Nucleus accumbens (tissue), 56 donors: Measurements from ENCODE around the gene TBC1D4.
"Not testable (repeated sequence)": the region's sequence is repeated elsewhere in the genome, so short reads cannot be mapped to it uniquely, and the experiment has no call there.

ENCODE experiments used
- DNase-seq, 56 donors: peaks; one replicate each; lab custom pipeline; 2025; lab: John Stamatoyannopoulos, UW

The TBC1D4 gene

DNA sequence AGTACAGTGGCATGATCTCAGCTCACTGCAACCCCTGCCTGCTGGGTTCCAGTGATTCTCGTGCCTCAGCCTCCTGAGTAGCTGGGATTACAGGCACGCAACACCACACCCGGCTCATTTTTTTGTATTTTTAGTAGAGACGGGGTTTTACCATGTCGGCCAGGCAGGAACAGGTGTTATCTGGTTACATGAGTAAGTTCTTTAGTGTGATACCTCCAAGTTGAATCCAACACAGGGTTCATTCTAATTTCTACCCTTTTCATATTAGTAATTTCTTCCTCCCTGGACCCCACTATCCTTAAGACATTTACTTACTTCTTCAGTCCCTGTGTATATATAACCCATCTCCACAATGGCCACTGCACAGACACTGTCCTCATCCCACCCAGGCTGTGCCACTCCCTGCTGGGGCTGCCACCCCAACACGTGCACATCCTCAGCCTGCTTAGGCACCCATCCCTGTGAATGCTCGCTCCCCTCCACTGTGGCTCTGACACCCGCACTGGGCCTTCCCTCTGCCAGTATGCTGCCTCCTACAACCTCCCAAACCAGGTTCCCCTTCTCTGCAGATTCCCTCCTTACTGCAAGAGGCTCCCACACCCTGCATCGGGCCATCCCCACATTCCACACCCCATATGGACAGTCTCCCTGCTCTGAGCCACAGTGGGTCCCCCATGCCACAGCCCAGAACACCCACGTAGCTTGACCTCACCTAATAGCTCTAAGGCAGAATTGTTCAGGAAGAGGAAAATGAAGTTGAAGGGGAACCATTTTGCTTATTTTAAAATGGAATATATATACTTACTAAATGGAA is 147.1 kb downstream of the TBC1D4 start:
- no peak for DNase-seq

- no peak for DNase-seq
Observed at GRCh38 chr13:75333103-75333502, 148.9 kb downstream of the TBC1D4 start.

DNA sequence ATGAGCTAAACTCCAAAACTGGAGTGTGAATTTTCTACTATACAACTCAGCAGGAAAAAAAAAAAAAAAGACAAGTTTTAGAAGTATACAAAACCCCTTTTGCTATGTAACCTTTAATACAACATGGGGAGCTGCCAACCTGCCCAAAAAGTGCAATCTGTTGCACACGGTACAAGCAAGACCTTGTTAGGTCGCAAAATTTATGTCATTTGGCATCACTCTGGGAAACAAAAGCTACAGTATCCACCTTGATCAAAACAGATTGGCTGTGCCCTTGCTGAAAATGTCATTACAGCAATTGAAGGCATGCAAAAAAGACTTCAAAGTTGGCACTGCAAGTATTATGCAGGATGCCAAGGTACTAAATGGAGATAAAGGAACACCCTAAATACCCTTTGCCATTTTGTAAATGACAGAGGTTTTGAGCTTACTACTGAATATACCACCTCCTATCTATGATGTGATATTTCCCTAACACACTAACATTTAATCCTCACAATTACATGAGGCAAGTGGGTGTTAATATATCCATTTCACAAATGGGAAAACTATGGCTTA is 150.1 kb downstream of the TBC1D4 start:
- no peak for DNase-seq

- no peak for DNase-seq
Observed at GRCh38 chr13:75330770-75331169, 151.2 kb downstream of the TBC1D4 start.

- no peak for DNase-seq
Observed at GRCh38 chr13:75329723-75330122, 152.2 kb downstream of the TBC1D4 start.

DNA sequence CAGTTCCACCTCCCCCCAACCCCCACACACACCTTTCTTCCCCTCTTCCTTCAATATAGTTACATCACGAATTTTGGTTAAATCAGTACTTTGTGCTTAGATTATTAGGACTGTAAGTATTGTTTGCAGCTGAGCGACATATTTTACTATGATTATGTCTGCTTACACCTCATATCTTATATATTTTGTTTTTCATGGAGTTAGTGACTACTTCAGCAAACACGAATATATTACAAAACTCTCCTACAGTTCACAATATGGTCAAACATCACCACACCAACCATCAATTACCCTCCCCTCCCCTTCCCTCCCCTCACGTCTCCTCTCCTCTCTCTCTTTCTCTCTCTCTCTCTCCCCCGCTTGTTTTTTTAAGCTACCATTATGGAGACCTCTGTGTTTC is 152.9 kb downstream of the TBC1D4 start:
- DNase-seq, result no peak

GRCh38 chr13:75327135-75327510 is 154.8 kb downstream of the TBC1D4 start:
- DNase-seq, result no peak

DNA sequence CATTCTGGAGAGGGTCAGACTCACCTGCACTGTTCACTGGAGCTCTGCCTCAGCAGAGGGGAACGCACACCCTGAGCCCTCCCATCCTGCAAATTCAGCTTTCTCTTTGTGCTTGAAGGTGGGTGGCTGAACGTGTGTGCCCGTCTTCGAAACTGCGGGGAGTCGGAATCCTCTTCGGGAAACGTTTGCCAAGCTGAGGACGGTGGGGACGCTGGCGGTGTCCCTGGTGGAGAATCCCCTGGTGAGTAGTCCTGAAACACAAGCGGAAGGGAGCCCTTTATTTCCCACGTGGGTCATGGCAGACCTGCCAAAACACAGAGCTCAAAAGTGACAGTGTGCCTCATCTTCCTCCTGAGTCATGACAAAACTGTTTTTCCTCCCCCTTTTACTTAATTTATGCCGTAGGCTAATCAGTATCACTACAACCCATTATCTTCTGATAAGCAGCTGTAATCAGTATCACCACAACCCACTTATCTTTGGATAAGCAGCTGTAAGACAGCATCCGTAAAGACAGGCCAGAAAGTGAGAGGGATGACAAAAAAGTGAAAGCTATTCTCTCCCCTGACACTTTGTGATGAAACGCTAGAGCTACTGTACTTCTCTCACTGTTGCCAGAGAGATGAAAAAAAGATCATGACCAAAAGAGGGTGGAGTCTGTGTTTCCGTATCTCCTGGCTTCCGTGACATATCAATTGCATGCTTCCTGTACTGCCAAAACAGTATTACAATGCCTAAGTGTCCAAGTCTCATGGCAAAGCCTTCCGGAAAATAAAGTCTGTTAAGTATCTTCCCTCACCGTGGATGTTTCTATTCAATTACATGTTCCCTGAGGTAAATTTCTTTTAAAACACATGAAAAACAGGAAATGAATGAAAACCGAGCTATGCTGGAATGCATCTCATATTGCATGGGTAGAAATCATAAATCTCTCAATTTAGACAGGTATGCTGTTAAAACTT is 155.5 kb downstream of the TBC1D4 start:
- DNase-seq, result peak in 2 of 56 donors; percentile 1 to 6

GRCh38 chr13:75325711-75326110 is 156.3 kb downstream of the TBC1D4 start:
- no peak for DNase-seq

DNA sequence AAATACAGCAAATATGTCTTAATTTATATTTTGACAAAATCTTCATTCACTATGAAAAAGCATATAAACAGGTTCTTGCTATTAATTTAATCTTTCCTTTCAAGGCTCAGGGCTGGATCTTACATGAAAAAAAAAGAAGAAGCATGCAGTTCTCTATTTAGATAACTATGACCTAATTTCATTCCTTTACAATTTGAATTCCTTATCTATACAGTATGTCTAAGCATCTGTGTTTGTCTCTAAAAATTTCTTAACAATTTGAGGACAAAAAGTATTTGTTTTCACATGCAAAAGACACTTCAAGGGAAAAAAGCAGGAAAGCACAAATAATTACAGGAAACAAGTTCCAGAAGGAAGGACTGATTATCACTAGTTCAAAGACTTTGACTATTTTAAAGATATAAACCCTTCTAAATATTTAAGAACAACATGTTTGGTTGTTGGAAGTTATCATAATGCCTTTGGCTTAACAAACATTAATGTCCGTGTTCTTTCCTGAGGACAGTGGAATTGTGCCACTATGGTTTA is 157.5 kb downstream of the TBC1D4 start:
- no peak for DNase-seq

DNA sequence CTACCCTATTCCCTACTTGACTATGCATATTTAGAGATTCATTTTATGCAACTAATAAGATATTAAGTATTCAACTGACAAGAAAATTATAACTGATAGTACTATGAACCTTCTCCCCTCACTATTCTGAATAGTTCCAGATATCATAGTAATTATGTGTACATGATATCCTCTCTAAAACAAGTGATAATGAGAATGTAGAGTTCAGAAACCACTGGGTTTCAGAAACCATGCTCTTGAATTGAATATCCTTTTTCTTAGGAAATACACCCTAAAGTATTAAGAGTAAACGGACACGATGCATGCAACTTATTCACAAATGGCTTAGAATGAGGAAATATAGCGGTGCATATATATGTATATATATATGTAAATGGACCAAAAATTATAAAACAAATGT is 160.9 kb downstream of the TBC1D4 start:
- DNase-seq, result no peak

DNA sequence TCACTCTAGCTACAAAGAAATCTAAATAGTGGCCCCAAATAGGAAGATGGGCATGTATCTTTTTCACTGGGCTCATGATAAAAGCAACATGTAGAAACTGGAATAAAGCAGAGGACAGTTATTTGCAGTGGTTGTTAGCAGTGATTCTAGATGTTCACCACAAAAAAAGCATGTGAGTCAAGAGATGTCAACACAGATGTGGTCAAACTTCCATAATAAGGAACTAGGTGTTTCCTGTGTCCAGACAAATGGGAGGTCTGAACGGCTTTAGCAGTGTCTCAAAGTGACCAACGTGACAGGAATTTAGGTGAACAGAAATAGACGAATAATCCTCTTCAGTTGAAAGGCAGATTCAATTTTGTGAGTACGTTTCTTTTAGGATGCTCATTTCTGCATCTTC is 162.7 kb downstream of the TBC1D4 start:
- DNase-seq, result no peak

DNA sequence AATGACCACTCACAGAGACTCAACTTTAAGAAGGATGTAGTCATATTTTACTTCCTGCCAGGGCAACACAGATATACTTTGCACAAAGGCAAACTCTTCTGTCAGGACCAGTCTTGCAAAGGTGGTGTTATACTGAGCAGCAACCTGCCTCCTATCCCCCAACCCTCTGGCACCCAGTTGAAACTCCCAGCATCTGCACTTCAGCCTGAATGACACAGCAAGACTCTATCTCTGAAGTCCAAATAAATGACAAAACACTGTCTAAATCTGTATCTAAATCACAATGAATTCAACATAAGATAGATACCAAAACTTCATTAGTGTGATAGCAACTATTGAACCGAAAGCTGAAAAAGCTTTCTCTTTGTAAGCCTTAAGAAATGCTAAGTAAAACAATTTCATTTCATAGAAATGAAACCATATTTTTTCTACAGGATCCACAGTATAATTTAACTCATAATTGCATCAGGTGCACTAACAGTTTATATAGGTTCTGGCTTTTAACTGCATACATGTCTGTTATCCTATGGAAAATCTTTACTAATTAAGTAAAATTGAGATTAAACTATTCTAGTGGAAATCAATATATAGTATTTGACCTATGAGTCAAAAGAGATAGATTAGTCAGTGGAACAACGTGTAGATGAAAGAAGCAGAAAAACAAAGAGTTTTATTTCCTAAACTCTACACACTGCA is 163.7 kb downstream of the TBC1D4 start:
- no peak for DNase-seq

GRCh38 chr13:75316427-75316826 is 165.5 kb downstream of the TBC1D4 start:
- DNase-seq, result no peak

GRCh38 chr13:75312884-75313520 is 169.0 kb downstream of the TBC1D4 start:
- no peak for DNase-seq

GRCh38 chr13:75309981-75310580 is 171.9 kb downstream of the TBC1D4 start:
- DNase-seq, result no peak

GRCh38 chr13:75308222-75308621 is 173.7 kb downstream of the TBC1D4 start:
- DNase-seq, result no peak

GRCh38 chr13:75307370-75307949 is 174.5 kb downstream of the TBC1D4 start:
- no peak for DNase-seq

- DNase-seq, result not testable (repeated sequence)
Observed at GRCh38 chr13:75306967-75307366, 175.0 kb downstream of the TBC1D4 start.
